ENCODE data around the gene NQO2. TPM values are rescaled to one million over a fixed set of nuclear protein-coding genes. Genes with fewer than 3 reads are reported as not detected.

The NQO2 gene
- total and polyA plus RNA-seq, 2 of the 13 experiments (the other 11 are each of a cell fraction or from before 2014, with no cell fraction given) = 32.2 to 56.5 TPM

- no peak for TF ChIP-seq ZNF142 (CRISPR knock-in tag; IDR thresholded peaks at IDR 0.05)
- peak; percentile 56; the same call in 1 of the 2 replicates for TF ChIP-seq DNMT3B (CRISPR knock-in tag; conservative IDR thresholded peaks at IDR 0.05)
- no peak for TF ChIP-seq FIP1L1 (IDR thresholded peaks at IDR 0.05; ENCODE audit: borderline replicate concordance, insufficient read depth, low read depth, low read length)
- no peak for TF ChIP-seq ZBTB7B (CRISPR knock-in tag; IDR thresholded peaks at IDR 0.05)
- TF ChIP-seq ZNF891 (CRISPR knock-in tag; IDR thresholded peaks at IDR 0.05) = no peak
- TF ChIP-seq THAP9 (CRISPR knock-in tag; IDR thresholded peaks at IDR 0.05; ENCODE audit: borderline replicate concordance) = no peak
- 0 out of 2 replicates have a peak, but pooled peaks have one; percentile 57 for TF ChIP-seq POGK (CRISPR knock-in tag; conservative IDR thresholded peaks at IDR 0.05)
- TF ChIP-seq CBX1 (IDR thresholded peaks at IDR 0.05; ENCODE audit: low read depth) = no peak
- TF ChIP-seq ZNF564 (CRISPR knock-in tag; IDR thresholded peaks at IDR 0.05) = no peak
- no peak for TF ChIP-seq ZNF720 (CRISPR knock-in tag; IDR thresholded peaks at IDR 0.05)
- no peak for TF ChIP-seq CHD4 (IDR thresholded peaks at IDR 0.05; ENCODE audit: borderline replicate concordance, low read length)
- no peak for TF ChIP-seq ZNF430 (CRISPR knock-in tag; IDR thresholded peaks at IDR 0.05)
- TF ChIP-seq ZNF484 (CRISPR knock-in tag; IDR thresholded peaks at IDR 0.05; ENCODE audit: borderline replicate concordance, low read depth) = no peak
- TF ChIP-seq PHF5A (CRISPR knock-in tag; IDR thresholded peaks at IDR 0.05; ENCODE audit: low read depth, unreplicated experiment) = no peak
- TF ChIP-seq ZNF576 (CRISPR knock-in tag; IDR thresholded peaks at IDR 0.05) = no peak
- no peak for TF ChIP-seq MTF2 (CRISPR knock-in tag; IDR thresholded peaks at IDR 0.05; ENCODE audit: borderline replicate concordance)
- no peak for TF ChIP-seq ZNF512 (CRISPR knock-in tag; IDR thresholded peaks at IDR 0.05)
Observed at GRCh38 chr6:3001773-3002293, 2.1 kb downstream of the NQO2 start (continued).
